ENCODE measurements around the gene CDC25B. TPM values are rescaled to one million over a fixed set of nuclear protein-coding genes. Genes with fewer than 3 reads are reported as not detected.
A peak's percentile ranks its signal among the peaks of the same experiment; 100 is the strongest.
"Not testable (repeated sequence)": the region's sequence is repeated elsewhere in the genome, so short reads cannot be mapped to it uniquely, and the experiment has no call there.

The CDC25B gene
- total RNA-seq, 1 experiment from 2014 or later = 13.9 TPM

DNA sequence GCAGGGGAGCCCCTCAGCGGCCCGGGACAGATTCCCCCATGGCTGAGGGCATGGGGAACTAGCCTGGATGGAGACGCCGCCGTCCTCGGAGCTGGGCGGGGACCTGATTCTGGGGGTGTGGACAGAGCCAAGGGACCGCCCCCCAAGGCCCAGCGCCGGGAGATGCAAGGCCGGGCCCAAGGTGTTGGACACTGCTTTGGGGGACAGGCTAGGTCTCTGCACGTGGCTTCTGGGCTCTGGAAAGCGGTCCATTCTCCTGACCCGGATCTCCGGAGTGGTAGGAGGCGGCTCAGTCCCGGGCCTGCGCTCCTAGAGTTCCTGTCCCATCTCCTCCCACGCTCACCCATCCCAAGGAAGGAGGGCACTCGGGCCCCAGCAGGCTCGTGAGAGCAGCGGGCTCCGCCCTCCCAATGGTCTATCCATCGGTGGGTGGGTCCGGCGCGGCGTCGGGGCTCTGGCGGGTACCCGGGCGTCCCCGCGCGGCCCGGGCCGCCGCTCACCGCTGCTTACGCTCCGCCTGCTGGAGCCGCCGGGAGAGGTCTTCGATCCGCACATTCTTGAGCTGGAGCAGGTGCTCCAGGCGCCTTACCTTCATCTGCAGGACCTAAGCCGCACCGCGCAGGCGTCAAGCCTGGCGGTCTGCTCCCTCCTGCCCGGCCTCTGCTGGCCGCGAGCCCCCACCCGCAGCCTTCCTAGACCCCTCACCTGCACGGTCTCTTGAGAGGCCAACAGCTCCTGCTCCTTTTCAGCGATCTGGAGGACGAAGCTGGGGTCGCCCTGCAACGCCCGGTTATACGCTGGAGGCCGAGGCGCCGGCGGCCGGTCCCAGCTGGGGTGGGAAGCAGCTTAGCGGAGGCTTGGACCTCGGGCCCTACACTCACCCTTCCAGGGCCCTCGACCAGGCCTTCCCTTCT lies 18.1 kb upstream of the CDC25B start:
- H3K27me3 ChIP-seq = no peaks in the 10 kb centered on the region
- no peak overlapping the region for H3K4me3 ChIP-seq
- no peak for DNase-seq
- no peaks in the 10 kb centered on the region for H3K9me3 ChIP-seq
- H3K36me3 ChIP-seq = peaks cover 5% of the 10 kb centered on the region; the same call in 1 of the 2 replicates

DNA sequence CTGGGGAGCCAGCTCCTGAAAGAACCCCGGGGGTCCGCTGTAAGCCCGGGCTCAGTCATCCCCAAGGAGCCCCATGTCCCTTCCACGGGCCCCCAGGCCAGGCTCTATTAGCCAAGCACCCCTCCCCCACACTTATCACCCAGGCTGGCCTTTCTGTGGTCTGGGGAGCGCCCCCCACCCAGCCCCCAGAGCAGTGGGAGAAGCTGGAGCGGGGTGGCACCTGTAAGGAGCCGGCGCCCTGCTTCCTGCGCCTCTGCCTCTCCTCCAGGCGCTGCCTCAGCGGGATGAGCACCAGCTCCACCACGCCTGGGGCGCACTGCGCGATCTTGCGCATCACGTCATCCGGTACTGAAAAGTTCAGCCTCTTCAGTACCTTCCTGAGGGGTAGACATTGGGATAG lies 17.1 kb upstream of the CDC25B start:
- no peak for DNase-seq
- no peak overlapping the region for H3K4me3 ChIP-seq
- no peaks in the 10 kb centered on the region for H3K27me3 ChIP-seq
- H3K36me3 ChIP-seq = peaks cover 5% of the 10 kb centered on the region; the same call in 1 of the 2 replicates
- no peaks in the 10 kb centered on the region for H3K9me3 ChIP-seq

GRCh38 chr20:3781153-3781910 lies 14.8 kb upstream of the CDC25B start, which contains the start of gene SPEF1:
TSS of gene SPEF1 (minus strand) at chr20:3781448. CDS start at chr20:3781287, 161 bp downstream.
- Histone ChIP-seq H3K27me3 (no peaks in the 10 kb centered on the region), H3K9me3 (no peaks in the 10 kb centered on the region), H3K36me3 (peaks cover 14% of the 10 kb centered on the region), H3K4me3 (peak within 1 kb of the TSS; percentile 46)
- DNase-seq = peak; percentile 80

GRCh38 chr20:3782597-3782996 lies 13.5 kb upstream of the CDC25B start:
- H3K4me3 ChIP-seq = no peak overlapping the region
- H3K27me3 ChIP-seq = no peaks in the 10 kb centered on the region
- H3K36me3 ChIP-seq = peaks cover 14% of the 10 kb centered on the region
- DNase-seq = no peak
- no peaks in the 10 kb centered on the region for H3K9me3 ChIP-seq

GRCh38 chr20:3783068-3783489 lies 13.0 kb upstream of the CDC25B start:
- DNase-seq = no peak
- H3K4me3 ChIP-seq = no peak overlapping the region
- no peaks in the 10 kb centered on the region for H3K27me3 ChIP-seq
- no peaks in the 10 kb centered on the region for H3K9me3 ChIP-seq
- H3K36me3 ChIP-seq = peaks cover 14% of the 10 kb centered on the region

GRCh38 chr20:3783511-3784195 lies 12.5 kb upstream of the CDC25B start:
- H3K27me3 ChIP-seq = no peaks in the 10 kb centered on the region
- H3K4me3 ChIP-seq = no peak overlapping the region
- peaks cover 14% of the 10 kb centered on the region for H3K36me3 ChIP-seq
- H3K9me3 ChIP-seq = no peaks in the 10 kb centered on the region
- DNase-seq = no peak

DNA sequence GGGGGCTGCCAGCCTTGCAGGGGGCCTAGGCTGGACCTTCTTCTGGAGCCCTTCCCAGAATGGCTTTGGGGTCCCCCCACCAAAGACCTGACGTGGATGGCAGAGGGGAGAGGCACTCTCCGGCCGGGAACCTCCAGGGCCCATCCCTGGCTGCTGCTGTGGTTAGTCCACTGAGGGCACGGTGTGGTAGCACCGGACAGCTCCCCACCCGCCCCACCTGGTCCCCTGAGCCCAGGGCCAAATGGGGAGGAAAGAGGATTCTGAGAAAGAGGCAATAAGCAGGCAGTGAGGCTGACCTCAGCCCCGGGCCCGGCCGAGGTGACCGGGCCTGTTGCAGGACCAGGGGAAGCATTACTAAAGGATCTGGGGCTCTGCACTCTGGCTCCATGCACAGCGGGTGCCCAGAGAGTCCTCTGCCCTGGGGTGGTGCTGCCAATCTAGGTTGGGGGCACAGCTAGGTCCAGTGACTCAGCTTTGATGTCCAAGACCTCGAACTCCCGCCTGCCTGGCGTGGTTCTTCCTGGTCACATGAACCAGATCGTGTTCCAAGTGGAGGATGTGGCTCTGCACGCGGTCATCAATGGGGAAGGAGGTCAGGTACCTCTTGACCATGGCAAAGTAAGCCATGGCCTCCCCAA lies 11.8 kb upstream of the CDC25B start:
- Histone ChIP-seq H3K9me3 (no peaks in the 10 kb centered on the region), H3K36me3 (peaks cover 14% of the 10 kb centered on the region), H3K4me3 (peak overlapping the region; percentile 60), H3K27me3 (no peaks in the 10 kb centered on the region)
- peak; percentile 34 for DNase-seq

GRCh38 chr20:3784863-3785239 lies 11.3 kb upstream of the CDC25B start:
- H3K36me3 ChIP-seq = peaks cover 14% of the 10 kb centered on the region
- H3K9me3 ChIP-seq = no peaks in the 10 kb centered on the region
- H3K4me3 ChIP-seq = peak overlapping the region; percentile 60
- H3K27me3 ChIP-seq = no peaks in the 10 kb centered on the region
- no peak for DNase-seq

DNA sequence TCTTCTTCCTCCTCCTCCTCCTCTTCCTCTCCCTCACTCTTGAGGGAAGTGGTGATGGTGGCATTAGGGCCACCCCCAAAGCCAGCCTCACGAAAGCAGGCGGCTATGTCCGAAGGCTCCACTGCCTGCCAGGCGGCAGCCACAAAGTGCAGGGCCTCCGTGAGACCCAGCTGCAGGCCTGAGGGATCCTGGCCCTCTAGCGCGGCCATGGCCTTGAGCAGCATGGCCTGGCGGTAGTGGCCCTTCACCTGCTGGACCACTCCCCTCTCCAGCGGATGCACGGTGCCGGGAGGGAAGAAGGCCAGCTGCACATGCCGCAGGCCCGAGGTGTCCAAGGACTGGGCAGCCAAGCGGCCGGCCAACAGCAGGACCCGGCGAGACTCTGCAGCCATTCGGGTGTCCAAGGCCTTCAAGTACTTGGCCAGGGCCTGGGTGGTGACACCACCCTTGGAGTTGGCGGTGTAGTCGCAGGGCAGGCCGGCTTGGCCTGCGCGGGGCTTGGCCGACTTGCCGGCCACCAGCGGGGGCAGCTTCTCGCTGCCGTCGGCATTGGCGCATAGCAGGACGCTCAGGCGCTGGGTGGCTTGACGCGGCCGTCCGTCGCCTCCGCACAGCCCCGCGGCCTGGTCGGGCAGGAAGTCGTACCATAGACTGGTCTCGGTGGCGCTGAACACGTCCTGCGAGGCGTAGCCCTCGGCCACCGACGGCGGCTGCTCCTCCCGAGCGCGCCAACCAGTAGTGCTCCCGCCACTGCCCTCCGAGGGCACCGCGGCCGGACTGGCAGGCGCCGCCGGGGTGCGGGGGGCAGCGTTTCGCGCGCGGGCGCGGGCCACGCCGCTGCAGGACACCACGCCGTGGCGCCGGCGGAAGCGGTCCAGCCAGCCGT lies 10.6 kb upstream of the CDC25B start:
- no peaks in the 10 kb centered on the region for H3K27me3 ChIP-seq
- DNase-seq = peak; percentile 26
- peaks cover 14% of the 10 kb centered on the region for H3K36me3 ChIP-seq

DNA sequence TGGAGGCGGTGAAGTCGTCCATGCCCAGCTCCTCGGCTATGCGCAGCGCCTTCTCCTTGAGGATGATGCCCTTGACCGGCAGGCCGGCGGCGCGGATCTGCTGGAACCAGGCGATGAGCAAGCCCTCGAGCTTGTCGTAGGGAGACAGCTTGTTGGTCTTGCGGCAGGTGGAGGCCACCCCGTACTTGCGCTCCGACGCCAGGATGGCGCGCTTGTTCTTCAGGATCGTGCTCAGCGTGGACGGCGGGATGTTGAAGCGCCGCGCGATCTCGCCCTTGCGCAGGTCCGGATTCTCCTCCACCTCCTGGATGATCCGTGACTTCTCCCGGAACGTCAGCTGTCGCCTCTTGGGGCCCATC lies 10.0 kb upstream of the CDC25B start:
- H3K27me3 ChIP-seq = no peaks in the 10 kb centered on the region
- H3K9me3 ChIP-seq = no peaks in the 10 kb centered on the region
- H3K4me3 ChIP-seq = peak overlapping the region; percentile 60
- peaks cover 14% of the 10 kb centered on the region for H3K36me3 ChIP-seq
- DNase-seq = peak; percentile 41

More for the DNA sequence above, 10.6 kb upstream of the CDC25B start:
- Histone ChIP-seq H3K4me3 (peak overlapping the region; percentile 60), H3K9me3 (no peaks in the 10 kb centered on the region)

DNA sequence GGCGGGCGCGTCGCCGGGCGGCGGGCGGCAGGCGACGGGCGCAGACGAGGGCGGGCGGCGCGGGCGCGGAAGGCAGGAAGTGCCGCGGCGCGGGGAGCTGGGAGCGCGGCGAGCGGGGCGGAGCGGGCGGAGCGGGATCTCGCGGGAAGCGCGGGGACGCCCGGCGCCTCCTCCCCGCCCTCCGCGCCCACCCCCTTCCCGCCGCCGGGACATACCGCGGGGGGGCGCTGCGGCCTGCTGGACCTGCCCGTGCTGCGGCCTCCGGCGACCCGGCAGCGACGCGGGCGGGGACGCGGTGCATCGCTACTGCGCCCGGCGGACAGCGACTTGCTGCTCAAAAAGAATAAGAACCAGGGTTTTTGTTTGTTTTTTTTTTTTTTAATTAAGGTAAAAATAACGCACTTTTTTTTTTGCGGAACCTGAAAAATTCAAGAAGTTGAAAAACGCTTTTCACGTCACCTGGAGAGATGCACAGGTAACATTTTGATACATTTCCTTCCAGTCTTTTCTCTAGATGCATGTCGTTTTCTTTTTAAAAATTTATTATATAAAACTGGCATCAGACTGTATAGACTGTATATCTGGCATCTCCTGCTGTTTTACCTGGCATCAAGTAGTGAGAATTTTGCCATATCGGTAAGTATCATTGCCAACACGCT lies 9.3 kb upstream of the CDC25B start, which contains the start of gene CENPB:
Gene CENPB, minus strand, starts transcription at position 76 of the 659 bp plus-strand sequence. CDS start 257 bp downstream, outside the sequence.
- Histone ChIP-seq H3K36me3 (peaks cover 11% of the 10 kb centered on the region), H3K27me3 (no peaks in the 10 kb centered on the region), H3K9me3 (no peaks in the 10 kb centered on the region), H3K4me3 (peak within 1 kb of the TSS; percentile 60)
- peak; percentile 78 for DNase-seq

DNA sequence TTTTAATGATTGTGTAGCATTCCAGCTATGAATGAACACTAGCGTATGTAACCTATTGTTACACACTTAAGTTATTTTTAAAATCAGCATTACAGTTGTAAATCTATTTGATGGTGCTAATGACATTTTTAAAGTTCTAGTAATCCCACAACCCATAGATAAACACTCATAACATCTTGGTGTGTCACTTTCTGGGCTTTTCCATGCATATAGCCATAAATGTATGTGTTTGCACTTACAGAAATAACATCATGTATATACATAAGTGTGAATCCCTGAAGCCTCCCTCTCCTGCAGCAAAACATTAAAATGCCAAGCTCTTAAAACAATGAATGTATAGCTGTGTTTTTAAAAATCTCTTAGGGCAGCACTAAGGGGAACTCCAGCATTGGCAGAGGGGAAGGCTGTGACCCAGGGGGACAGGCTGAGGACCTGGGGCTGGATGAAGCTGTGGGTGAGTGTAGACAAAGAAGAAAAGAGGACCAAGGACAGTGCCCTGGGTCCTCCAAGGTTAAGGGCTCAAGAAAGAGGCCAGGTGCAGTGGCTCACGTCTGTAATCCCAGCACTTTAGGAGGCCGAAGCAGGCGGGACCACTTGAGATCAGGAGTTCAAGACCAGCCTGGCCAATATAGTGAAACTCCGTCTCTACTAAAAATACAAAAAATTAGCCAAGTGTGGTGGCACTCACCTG lies 8.6 kb upstream of the CDC25B start:
- Histone ChIP-seq H3K4me3 (peak overlapping the region; percentile 38), H3K9me3 (no peaks in the 10 kb centered on the region), H3K36me3 (peaks cover 9% of the 10 kb centered on the region), H3K27me3 (no peaks in the 10 kb centered on the region)
- DNase-seq = no peak

GRCh38 chr20:3788685-3789155 lies 7.4 kb upstream of the CDC25B start:
- no peak overlapping the region for H3K4me3 ChIP-seq
- peaks cover 9% of the 10 kb centered on the region for H3K36me3 ChIP-seq
- no peaks in the 10 kb centered on the region for H3K27me3 ChIP-seq
- no peak for DNase-seq
- H3K9me3 ChIP-seq = no peaks in the 10 kb centered on the region

GRCh38 chr20:3789201-3789600 lies 6.9 kb upstream of the CDC25B start:
- not testable (repeated sequence) for H3K4me3 ChIP-seq, DNase-seq, H3K36me3 ChIP-seq, H3K9me3 ChIP-seq, H3K27me3 ChIP-seq

Data from MG63 (cell line).